Measurements from ENCODE around the gene GLRA3. TPM values are rescaled to one million over a fixed set of nuclear protein-coding genes. Genes with fewer than 3 reads are reported as not detected.

The GLRA3 gene
- total and polyA plus RNA-seq, 2 of the 8 experiments (the other 6 are each of a cell fraction or from before 2014, with no cell fraction given), result 0.02 TPM; not detected in 1

DNA sequence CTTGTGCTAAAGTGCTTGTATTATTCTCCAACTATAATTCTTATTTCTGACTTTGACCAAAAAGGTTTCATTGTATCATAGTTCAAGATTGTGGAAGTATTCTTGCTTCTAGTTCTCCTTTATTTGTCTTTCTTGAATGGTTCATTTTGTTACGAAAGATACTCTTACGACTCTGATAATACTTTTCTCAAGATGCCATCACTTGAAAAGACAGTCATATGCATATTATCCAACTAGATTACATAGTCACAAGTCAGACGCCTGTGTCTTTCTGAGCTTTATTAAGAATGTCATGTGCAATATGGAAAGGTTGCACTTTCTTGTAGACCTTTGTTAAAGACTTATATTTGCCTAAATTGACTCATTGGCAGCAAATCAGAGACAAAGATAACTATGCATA is 235.3 kb downstream of the GLRA3 start (continued):
- TF ChIP-seq SUZ12 (IDR thresholded peaks at IDR 0.05; ENCODE audit: low read length), result no peak
- TF ChIP-seq POU5F1 (IDR thresholded peaks at IDR 0.05; ENCODE audit: low read depth, low read length), result no peak

Measured in H1 (cell line).